Peyer's patch (tissue), 4 donors: ENCODE data around the gene SYNE2. TPM values are rescaled to one million over a fixed set of nuclear protein-coding genes. Genes with fewer than 3 reads are reported as not detected.

Source experiments
- DNase-seq, 3 donors: peaks; one replicate each; pipeline ENCODE4 v3.0.0-alpha.2; 2017 to 2019
- H3K27ac ChIP-seq, 4 donors: fragments of 200-600 bp; sonication (generic); one replicate each; pipeline ENCODE4 v1.5.1; 2016 to 2019
- H3K27me3 ChIP-seq, 2 donors: fragments of 200-600 bp; sonication (generic); one replicate each; pipeline ENCODE4 v1.5.1; 2019
- H3K36me3 ChIP-seq, 3 donors: fragments of 200-600 bp; sonication (generic); one replicate each; pipeline ENCODE4 v1.5.1; 2016 to 2019
- H3K4me1 ChIP-seq, 4 donors: fragments of 200-600 bp; sonication (generic); one replicate each; pipeline ENCODE4 v1.5.1; 2016 to 2019
- H3K4me3 ChIP-seq, 4 donors: fragments of 200-600 bp; sonication (generic); 1 replicate in 3 of 4; 2 replicates in 1 of 4; pipeline ENCODE4 v1.5.1; 2016 to 2019; ENCODE audit warnings: mild to moderate bottlenecking in 1 of 4
- H3K9me3 ChIP-seq, 4 donors: fragments of 200-600 bp; sonication (generic); one replicate each; pipeline ENCODE4 v1.5.1; 2016 to 2019; ENCODE audit warnings: mild to moderate bottlenecking in 1 of 4
- CTCF ChIP-seq, 6 experiments: fragments of 450-650 bp in 4 of 6; fragments of 200-600 bp in 2 of 6; sonication (generic) in 1 of 6; IDR thresholded peaks; one replicate each; pipeline ENCODE4 v1.5.1; 2017 to 2019; ENCODE audit warnings: antibody characterized with exemption in 6 of 6, mild to moderate bottlenecking in 3 of 6, moderate library complexity in 1 of 6
- POLR2A ChIP-seq, 2 donors: fragments of 450-650 bp; IDR thresholded peaks; one replicate each; pipeline ENCODE4 v1.5.1; 2017; ENCODE audit warnings: antibody characterized with exemption in 2 of 2, mild to moderate bottlenecking in 2 of 2, moderate library complexity in 2 of 2
- small RNA-seq, 2 donors: library from RNA; depleted of rRNA; stranded (forward); fragments of <200 nt; gene quantifications; one replicate each; pipeline ENCODE3, GENCODE V24; 2016
- total RNA-seq, 4 donors: library from RNA; depleted of rRNA; stranded (reverse); fragments of >200 nt; gene quantifications; one replicate each; pipeline ENCODE4 v1.1.0, GENCODE V29; 2016

SYNE2 gene
- total RNA-seq, 4 donors from 2014 or later, result 106 to 243 (median 153) TPM

GRCh38 chr14:64255756-64256155 is 403.0 kb downstream of the SYNE2 start:
- Histone ChIP-seq H3K4me3 (no peak overlapping the region), H3K27ac (no peak overlapping the region), H3K27me3 (no peaks in the 10 kb centered on the region), H3K9me3 (no peaks in the 10 kb centered on the region), H3K4me1 (no peaks in the 10 kb centered on the region), H3K36me3 (no peaks in the 10 kb centered on the region)
- no peak for DNase-seq
- TF ChIP-seq POLR2A (IDR thresholded peaks at IDR 0.05) (no peak), CTCF (IDR thresholded peaks at IDR 0.05) (no peak)

- no peaks in the 10 kb centered on the region for H3K27me3 ChIP-seq
- DNase-seq, result no peak
- H3K27ac ChIP-seq, result no peak overlapping the region
- H3K4me1 ChIP-seq, result no peaks in the 10 kb centered on the region
- no peaks in the 10 kb centered on the region for H3K9me3 ChIP-seq
- TF ChIP-seq CTCF (IDR thresholded peaks at IDR 0.05) (no peak), POLR2A (IDR thresholded peaks at IDR 0.05) (no peak)
- H3K36me3 ChIP-seq, result no peaks in the 10 kb centered on the region
- H3K4me3 ChIP-seq, result no peak overlapping the region
Measured at GRCh38 chr14:64260418-64260817, 407.6 kb downstream of the SYNE2 start.

- DNase-seq, result no peak
- Histone ChIP-seq H3K4me3 (no peak overlapping the region), H3K27me3 (no peaks in the 10 kb centered on the region), H3K9me3 (no peaks in the 10 kb centered on the region), H3K36me3 (no peaks in the 10 kb centered on the region), H3K4me1 (no peaks in the 10 kb centered on the region), H3K27ac (no peak overlapping the region)
- TF ChIP-seq CTCF (IDR thresholded peaks at IDR 0.05) (no peak), POLR2A (IDR thresholded peaks at IDR 0.05) (no peak)
Measured at GRCh38 chr14:64265222-64265621, 412.4 kb downstream of the SYNE2 start.

GRCh38 chr14:64266239-64266638 is 413.4 kb downstream of the SYNE2 start:
- no peaks in the 10 kb centered on the region for H3K9me3 ChIP-seq
- no peaks in the 10 kb centered on the region for H3K36me3 ChIP-seq
- no peaks in the 10 kb centered on the region for H3K4me1 ChIP-seq
- no peak for TF ChIP-seq POLR2A (IDR thresholded peaks at IDR 0.05)
- TF ChIP-seq CTCF (IDR thresholded peaks at IDR 0.05), result no peak
- no peak overlapping the region for H3K4me3 ChIP-seq
- no peaks in the 10 kb centered on the region for H3K27me3 ChIP-seq
- no peak for DNase-seq
- no peak overlapping the region for H3K27ac ChIP-seq

GRCh38 chr14:64272019-64272418 is 419.2 kb downstream of the SYNE2 start:
- Histone ChIP-seq H3K9me3 (no peaks in the 10 kb centered on the region), H3K36me3 (no peaks in the 10 kb centered on the region), H3K4me1 (no peaks in the 10 kb centered on the region), H3K27ac (no peak overlapping the region), H3K4me3 (no peak overlapping the region), H3K27me3 (no peaks in the 10 kb centered on the region)
- DNase-seq, result no peak
- TF ChIP-seq POLR2A (IDR thresholded peaks at IDR 0.05), result no peak
- no peak for TF ChIP-seq CTCF (IDR thresholded peaks at IDR 0.05)

Small RNAs within 50 kb of the gene (small RNA-seq; reads per million reads assigned to genes)
- gene MIR548H1 (0 reads per million in 2 donors), gene RF00019 (0 reads per million in 2 donors), gene RPS28P1 (0 reads per million in 2 donors)

Other genes with a start within 250 kb of the SYNE2 start
- 1 to 10 TPM; 3.2 to 7.4 (median 5.6) TPM for gene WDR89, start 211.1 kb upstream of the SYNE2 start, total RNA-seq
- gene SGPP1, start 124.9 kb upstream of the SYNE2 start, total RNA-seq, result 10 to 100 TPM; 10.9 to 21.5 (median 16.4) TPM